Right lung (tissue), 5 donors: ENCODE measurements around the gene ANKRD42. TPM values are rescaled to one million over a fixed set of nuclear protein-coding genes. Genes with fewer than 3 reads are reported as not detected.
"Not testable (repeated sequence)": the region's sequence is repeated elsewhere in the genome, so short reads cannot be mapped to it uniquely, and the experiment has no call there.

Source experiments
- DNase-seq, 2 donors: peaks; one replicate each; pipeline ENCODE4 v3.0.0-alpha.2; 2013
- polyA plus RNA-seq, 5 donors: library from polyadenylated mRNA; unstranded; fragments of 120-200 nt; gene quantifications; one replicate each; pipeline versions ENCODE4 v1.2.1 to v1.2.3, GENCODE V29; 2013; ENCODE audit warnings: inconsistent platforms in 1 of 5, low replicate concordance in 1 of 5; ENCODE audit not compliant: insufficient read length in 5 of 5, insufficient read depth in 1 of 5

Gene ANKRD42
- polyA plus RNA-seq, 5 donors: 12.1 to 15.5 (median 13.7) TPM

GRCh38 chr11:83168756-83169155, 24.8 kb upstream of the ANKRD42 start:
- DNase-seq: no peak

- no peak for DNase-seq
These were observed 22.6 kb upstream of the ANKRD42 start for GRCh38 chr11:83170865-83171264.

- DNase-seq: no peak
These were observed 21.0 kb upstream of the ANKRD42 start for GRCh38 chr11:83172551-83172950.

- DNase-seq: no peak
These were observed 19.5 kb upstream of the ANKRD42 start for GRCh38 chr11:83174008-83174407.

- DNase-seq: no peak
These were observed 17.7 kb upstream of the ANKRD42 start for GRCh38 chr11:83175815-83176214.

- DNase-seq: no peak
These were observed 11.7 kb upstream of the ANKRD42 start for GRCh38 chr11:83181815-83182214.

- DNase-seq: no peak
These were observed 7.7 kb upstream of the ANKRD42 start for GRCh38 chr11:83185767-83186166.

GRCh38 chr11:83187465-83187864, 6.0 kb upstream of the ANKRD42 start:
- DNase-seq: no peak

GRCh38 chr11:83191491-83191890, 2.0 kb upstream of the ANKRD42 start:
- DNase-seq: no peak

- no peak for DNase-seq
These were observed 1.5 kb upstream of the ANKRD42 start for GRCh38 chr11:83191986-83192385.

GRCh38 chr11:83192606-83193245, 786 bp upstream of the ANKRD42 start:
- DNase-seq: peak in 1 of 2 donors; percentile 10

- DNase-seq: peak; percentile 68 to 70
These were observed 1.0 kb downstream of the ANKRD42 start for GRCh38 chr11:83194281-83195142.

GRCh38 chr11:83195143-83195466, 1.6 kb downstream of the ANKRD42 start:
- DNase-seq: peak in 1 of 2 donors; percentile 10

GRCh38 chr11:83195649-83196048, 2.1 kb downstream of the ANKRD42 start:
- no peak for DNase-seq

- no peak for DNase-seq
These were observed 6.5 kb downstream of the ANKRD42 start for GRCh38 chr11:83200035-83200434.

GRCh38 chr11:83205608-83206185, 12.2 kb downstream of the ANKRD42 start:
- no peak for DNase-seq

- no peak for DNase-seq
These were observed 12.7 kb downstream of the ANKRD42 start for GRCh38 chr11:83206221-83206620.

- not testable (repeated sequence) for DNase-seq
These were observed 13.4 kb downstream of the ANKRD42 start for GRCh38 chr11:83206771-83207382.

GRCh38 chr11:83219095-83219494, 25.6 kb downstream of the ANKRD42 start:
- DNase-seq: no peak

GRCh38 chr11:83220260-83220659, 26.7 kb downstream of the ANKRD42 start:
- DNase-seq: no peak

GRCh38 chr11:83221694-83222093, 28.2 kb downstream of the ANKRD42 start:
- no peak for DNase-seq

GRCh38 chr11:83222499-83222898, 29.0 kb downstream of the ANKRD42 start:
- DNase-seq: no peak

GRCh38 chr11:83223457-83223856, 29.9 kb downstream of the ANKRD42 start:
- DNase-seq: no peak
